GM21526 (cell line): ENCODE measurements around the gene MRPL40.
A peak's percentile ranks its signal among the peaks of the same experiment; 100 is the strongest.

Source experiments
- ATAC-seq: cut with Tn5 transposase; IDR thresholded peaks from one replicate; pipeline ENCODE4 v1.9.1; 2021; ENCODE audit warnings: moderate library complexity; ENCODE audit not compliant: unreplicated experiment, low FRiP score

MRPL40 gene

DNA sequence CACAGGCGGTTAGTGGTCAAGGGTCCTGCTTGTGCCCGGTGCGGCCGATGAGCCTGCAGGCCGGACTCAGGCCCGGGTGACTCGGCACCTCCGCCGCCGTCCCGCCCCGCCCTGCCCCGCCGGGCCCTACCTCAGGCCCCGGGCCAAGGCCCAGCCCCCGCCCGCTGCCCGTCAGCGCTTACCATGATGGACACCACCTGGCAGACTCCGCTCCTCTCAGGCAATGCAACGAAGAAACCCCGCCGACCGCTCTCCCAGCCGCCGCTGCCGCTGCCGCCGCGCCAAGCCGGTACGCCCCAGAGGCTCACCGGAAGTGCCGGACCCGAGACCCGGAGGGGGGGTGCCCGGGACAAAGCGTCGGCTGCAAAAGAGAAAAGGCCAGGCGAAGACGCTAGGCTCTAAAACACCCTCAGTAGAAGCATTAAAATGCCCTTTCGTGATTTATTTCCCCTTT, 46.6 kb downstream of the MRPL40 start, which contains the start of gene UFD1:
UFD1 (minus strand) TSS at position 293 of the 454 bp plus-strand sequence; CDS start at position 185, 108 bp downstream.
- ATAC-seq: peak; percentile 47

DNA sequence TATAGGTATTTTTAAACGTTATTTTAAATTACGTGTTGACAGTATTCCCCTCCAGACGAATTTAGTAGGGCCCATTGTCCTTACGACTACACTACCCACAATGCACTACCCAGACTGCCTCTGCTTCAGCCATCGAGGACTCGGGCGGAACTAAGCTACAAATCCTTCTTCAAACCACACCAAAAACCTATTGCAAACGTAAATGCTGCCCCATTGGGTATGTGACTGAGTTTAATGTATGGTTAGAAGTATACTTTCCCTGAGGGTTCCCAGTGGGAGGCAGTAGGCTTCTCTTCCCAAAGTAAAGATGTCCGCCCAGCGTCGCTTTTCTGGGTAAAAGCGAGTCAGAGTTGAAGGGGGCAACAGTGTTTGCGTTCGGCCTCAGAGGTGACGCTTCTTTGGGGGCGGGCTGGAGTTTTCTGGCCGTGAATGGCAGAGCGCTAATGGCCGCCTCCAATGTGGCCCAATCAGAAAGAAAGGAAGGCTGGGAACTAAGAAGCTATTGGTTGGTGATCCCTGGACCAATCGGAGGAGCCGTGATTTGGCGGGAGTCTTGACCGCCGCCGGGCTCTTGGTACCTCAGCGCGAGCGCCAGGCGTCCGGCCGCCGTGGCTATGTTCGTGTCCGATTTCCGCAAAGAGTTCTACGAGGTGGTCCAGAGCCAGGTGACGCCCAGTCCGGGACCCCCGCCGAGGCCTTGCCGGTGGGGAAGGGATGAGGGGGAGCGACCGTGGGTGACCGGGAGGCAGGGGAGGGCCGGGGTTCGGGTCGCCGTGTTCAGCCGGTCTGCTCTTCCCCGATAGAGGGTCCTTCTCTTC, 47.2 kb downstream of the MRPL40 start, which contains the start of gene CDC45:
CDC45 (plus strand) TSS at position 566 of the 818 bp plus-strand sequence; CDS start at position 615, 49 bp downstream.
- ATAC-seq: peak; percentile 74

DNA sequence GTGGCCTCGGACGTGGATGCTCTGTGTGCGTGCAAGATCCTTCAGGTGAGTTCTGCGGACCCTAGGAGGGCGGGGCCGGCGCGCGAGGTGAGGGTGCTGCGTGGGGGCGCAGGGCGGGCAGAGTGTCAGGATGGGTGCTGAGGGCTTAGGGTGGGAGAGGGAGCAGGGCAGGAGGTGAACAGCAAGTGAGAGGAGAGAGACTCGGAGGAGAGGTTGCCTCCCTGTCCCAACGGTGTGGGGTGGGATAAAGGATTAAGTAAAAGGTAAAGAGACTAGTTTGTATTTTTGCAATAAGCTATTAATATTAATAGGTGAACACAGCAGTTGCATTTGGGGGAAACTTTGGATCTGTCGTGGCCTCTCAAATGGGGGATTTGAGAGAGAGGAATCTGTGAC, 47.8 kb downstream of the MRPL40 start:
- ATAC-seq: no peak

DNA sequence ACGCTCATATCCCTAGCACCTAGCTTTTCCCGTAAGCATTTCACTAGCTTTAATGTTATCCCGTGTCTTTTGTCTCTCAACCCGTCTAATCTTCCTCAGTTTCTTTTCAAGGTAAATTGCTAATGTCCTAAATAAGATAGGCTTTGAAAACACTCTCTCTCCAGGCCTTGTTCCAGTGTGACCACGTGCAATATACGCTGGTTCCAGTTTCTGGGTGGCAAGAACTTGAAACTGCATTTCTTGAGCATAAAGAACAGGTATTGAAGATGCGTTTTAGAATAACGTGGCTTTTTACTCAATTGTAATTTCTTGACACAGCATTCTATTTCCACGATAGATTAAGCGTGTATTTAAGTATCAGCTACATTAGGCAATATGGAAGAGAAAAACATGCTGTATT, 48.4 kb downstream of the MRPL40 start:
- no peak for ATAC-seq

DNA sequence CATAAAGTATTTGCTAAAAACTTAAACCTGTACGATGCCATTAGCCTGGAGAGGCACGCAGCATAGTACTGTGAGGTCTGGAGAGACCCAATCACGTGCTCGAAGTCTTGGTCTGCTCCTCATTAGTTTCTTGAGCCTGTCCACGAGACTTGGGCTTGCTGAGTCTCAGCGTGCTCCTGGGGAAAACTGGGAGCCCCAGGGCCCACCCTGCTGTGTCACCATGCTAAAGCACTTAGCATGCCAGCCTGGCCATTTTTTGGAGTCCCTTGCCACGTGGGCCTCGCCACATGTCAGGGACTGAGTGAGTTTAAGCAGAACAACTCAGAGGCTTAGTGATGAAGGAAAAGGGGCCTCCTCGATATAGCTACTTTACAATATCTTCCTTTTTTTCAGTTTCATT, 50.0 kb downstream of the MRPL40 start:
- ATAC-seq: no peak

DNA sequence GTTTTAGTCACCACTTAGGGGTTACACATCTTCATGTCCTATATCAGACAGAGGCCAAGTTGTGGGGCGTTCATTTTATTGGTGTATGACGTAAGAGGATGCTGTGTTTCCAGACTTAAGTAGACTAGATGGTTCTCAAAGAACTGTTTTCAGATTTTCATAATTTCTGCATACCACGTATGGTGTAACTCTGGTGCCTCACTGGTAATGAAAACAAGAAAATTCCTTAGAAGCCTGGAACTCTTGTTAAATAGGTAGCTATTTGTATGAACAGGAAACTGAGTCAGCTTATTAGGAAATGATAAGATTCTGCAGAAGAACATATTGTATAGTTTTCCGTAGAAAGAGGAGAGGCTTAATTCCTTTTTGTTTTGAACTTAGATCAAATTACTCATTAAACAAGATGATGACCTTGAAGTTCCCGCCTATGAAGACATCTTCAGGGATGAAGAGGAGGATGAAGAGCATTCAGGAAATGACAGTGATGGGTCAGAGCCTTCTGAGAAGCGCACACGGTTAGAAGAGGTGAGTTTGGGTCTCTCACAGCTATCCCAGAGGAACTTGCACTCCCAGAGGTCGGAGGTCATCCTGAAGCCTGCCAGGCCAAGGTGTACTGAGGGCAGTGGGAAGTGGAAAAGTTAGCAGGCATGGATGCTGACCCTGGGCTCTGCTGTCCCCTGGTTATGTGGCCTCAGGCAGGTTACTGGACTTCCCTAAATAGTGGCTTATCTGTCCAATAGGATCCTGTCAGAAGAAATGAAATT, 51.3 kb downstream of the MRPL40 start:
- ATAC-seq: no peak
